ENCODE measurements around the gene ANKRD53.

ANKRD53 gene

DNA sequence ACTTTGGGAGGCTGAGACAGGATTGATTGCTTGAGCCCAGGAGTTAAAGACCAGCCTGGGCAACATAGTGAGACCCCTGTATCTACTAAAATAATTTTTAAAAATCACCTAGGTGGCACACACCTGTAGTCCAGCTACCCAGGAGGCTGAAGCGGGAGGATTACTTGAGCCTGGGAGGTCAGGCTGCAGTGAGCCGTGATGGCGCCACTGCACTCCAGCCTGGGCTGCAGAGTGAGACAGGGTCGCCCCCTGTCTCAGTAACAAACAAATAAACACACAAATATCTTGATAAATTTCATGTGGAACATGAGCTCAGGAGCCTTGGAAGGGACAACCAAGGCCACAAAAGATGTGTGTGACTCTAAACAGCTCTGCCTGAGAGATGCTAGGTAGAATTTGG is 11.7 kb upstream of the ANKRD53 start:
- DNase-seq (ENCODE audit: low read depth): no peak
- H3K4me3 ChIP-seq (ENCODE audit: control insufficient read depth, low read depth, low read length): no peak overlapping the region
- no peak for TF ChIP-seq CTCF (IDR thresholded peaks at IDR 0.05; ENCODE audit: control insufficient read depth, insufficient read depth, low read depth, low read length, missing control alignments)

DNA sequence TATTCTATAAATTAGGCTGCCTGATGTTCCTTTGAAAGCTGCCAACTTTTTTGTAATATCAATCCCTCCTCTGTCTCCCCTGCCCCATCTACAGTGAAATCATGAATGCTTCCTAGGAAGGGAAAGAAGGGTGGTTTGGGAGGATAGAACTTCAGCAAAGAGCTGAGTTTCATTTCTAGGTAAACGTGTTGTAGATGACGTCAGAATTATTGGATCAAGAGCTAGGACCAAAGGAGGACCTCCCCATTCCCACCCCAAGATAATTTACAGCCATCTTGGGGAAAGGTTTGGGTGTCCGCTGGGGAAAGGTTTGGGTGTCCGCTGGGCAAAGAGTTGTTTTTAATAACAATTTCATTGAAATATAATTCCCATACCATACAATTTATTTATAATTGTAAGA is 11.2 kb upstream of the ANKRD53 start:
- DNase-seq (ENCODE audit: low read depth): no peak
- TF ChIP-seq CTCF (IDR thresholded peaks at IDR 0.05; ENCODE audit: control insufficient read depth, insufficient read depth, low read depth, low read length, missing control alignments): no peak
- H3K4me3 ChIP-seq (ENCODE audit: control insufficient read depth, low read depth, low read length): no peak overlapping the region

DNA sequence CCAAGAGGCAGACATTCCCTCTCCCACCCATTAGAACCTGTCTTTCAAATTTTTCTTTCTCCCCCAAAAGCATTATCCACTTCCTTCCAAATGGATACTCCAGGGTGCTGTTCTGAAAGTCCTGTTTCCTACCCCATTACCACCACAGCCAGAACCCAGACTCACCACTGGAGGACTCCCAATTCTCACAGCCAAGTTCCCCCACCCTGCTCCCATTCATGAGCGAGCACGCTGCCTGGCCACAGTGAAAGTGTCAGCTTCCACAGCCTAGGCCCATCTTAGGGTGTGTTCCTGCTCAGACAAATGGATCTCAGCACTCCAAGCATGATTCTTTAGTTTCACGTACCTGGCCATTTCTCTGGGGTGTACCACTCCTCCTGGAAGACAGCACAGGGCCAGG is 3.8 kb upstream of the ANKRD53 start:
- no peak for TF ChIP-seq CTCF (IDR thresholded peaks at IDR 0.05; ENCODE audit: control insufficient read depth, insufficient read depth, low read depth, low read length, missing control alignments)
- DNase-seq (ENCODE audit: low read depth): no peak
- no peak overlapping the region for H3K4me3 ChIP-seq (ENCODE audit: control insufficient read depth, low read depth, low read length)

GRCh38 chr2:70975237-70975636 is 3.2 kb upstream of the ANKRD53 start:
- H3K4me3 ChIP-seq (ENCODE audit: control insufficient read depth, low read depth, low read length): no peak overlapping the region
- DNase-seq (ENCODE audit: low read depth): no peak
- TF ChIP-seq CTCF (IDR thresholded peaks at IDR 0.05; ENCODE audit: control insufficient read depth, insufficient read depth, low read depth, low read length, missing control alignments): no peak

DNA sequence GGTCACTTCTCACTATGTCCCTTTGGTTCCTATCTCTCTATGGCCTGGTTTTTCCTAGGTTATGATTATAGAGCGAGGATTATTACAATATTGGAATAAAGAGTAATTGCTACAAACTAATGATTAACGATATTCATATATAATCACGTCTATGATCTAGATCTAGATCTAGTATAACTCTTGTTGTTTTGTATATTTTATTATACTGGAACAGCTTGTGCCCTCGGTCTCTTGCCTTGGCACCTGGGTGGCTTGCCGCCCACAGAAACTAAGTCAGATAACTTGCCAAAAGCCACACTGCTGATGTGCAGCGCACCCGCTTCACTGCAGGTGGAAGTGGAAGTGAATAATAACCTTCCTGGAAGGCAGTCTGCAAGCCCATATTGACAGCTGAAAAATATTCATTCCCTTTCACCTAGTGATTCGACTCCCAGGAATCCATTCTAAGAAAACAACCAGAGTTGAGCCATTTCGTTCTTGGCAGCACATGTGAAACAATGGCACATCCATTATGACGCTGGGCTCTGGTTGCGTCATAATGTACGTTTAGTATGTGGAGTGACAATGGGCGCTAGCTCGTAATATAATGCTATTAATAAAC is 725 bp upstream of the ANKRD53 start:
- TF ChIP-seq CTCF (IDR thresholded peaks at IDR 0.05; ENCODE audit: control insufficient read depth, insufficient read depth, low read depth, low read length, missing control alignments): no peak
- H3K4me3 ChIP-seq (ENCODE audit: control insufficient read depth, low read depth, low read length): peak overlapping the region; percentile 53; the same call in 1 of the 2 replicates
- DNase-seq (ENCODE audit: low read depth): peak; percentile 47

DNA sequence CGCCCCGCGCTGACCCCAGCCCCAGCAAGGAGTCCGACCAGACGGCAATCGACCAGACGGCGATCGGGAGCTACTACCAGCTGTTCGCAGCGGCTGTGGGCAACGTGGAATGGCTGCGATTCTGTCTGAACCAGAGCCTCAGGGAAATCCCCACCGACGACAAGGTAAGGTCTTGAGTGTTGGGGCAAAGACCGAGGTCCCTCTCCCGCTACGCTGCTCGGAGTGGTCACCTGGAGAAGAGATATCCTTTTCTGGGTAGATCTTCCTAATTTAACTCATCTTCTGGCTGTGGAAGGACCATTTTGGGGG is 704 bp downstream of the ANKRD53 start:
- no peak for TF ChIP-seq CTCF (IDR thresholded peaks at IDR 0.05; ENCODE audit: control insufficient read depth, insufficient read depth, low read depth, low read length, missing control alignments)
- H3K4me3 ChIP-seq (ENCODE audit: control insufficient read depth, low read depth, low read length): peak overlapping the region; percentile 55
- DNase-seq (ENCODE audit: low read depth): no peak

GRCh38 chr2:70979626-70980025 is 1.2 kb downstream of the ANKRD53 start:
- no peak overlapping the region for H3K4me3 ChIP-seq (ENCODE audit: control insufficient read depth, low read depth, low read length)
- no peak for TF ChIP-seq CTCF (IDR thresholded peaks at IDR 0.05; ENCODE audit: control insufficient read depth, insufficient read depth, low read depth, low read length, missing control alignments)
- DNase-seq (ENCODE audit: low read depth): no peak

Data from AG09309 (cell line).